Measurements from ENCODE around the gene LPP.

LPP gene

DNA sequence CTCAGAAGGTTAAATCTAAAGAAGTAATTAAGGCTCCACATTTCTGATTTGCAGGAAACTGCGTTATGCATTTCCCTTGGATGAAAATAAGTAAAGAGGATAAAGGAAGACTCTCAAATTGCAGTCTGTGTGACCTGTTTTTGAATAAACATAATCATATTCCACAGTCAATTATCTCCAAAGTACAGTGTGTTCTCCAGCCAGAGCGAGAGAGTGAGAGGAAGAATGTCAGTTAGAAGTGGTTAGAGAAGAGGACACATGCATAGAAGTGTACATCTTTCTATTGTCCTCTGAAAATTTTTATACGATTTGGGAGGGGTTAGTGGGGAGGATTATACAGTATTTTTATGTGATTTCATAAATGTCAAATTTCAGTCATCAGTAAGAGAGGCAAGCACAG is 487.1 kb downstream of the LPP start:
- TF ChIP-seq, protein P1, sequence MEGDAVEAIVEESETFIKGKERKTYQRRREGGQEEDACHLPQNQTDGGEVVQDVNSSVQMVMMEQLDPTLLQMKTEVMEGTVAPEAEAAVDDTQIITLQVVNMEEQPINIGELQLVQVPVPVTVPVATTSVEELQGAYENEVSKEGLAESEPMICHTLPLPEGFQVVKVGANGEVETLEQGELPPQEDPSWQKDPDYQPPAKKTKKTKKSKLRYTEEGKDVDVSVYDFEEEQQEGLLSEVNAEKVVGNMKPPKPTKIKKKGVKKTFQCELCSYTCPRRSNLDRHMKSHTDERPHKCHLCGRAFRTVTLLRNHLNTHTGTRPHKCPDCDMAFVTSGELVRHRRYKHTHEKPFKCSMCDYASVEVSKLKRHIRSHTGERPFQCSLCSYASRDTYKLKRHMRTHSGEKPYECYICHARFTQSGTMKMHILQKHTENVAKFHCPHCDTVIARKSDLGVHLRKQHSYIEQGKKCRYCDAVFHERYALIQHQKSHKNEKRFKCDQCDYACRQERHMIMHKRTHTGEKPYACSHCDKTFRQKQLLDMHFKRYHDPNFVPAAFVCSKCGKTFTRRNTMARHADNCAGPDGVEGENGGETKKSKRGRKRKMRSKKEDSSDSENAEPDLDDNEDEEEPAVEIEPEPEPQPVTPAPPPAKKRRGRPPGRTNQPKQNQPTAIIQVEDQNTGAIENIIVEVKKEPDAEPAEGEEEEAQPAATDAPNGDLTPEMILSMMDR (IDR thresholded peaks at IDR 0.05; ENCODE audit: insufficient read depth, low read length), result no peak
- TF ChIP-seq, protein P2, sequence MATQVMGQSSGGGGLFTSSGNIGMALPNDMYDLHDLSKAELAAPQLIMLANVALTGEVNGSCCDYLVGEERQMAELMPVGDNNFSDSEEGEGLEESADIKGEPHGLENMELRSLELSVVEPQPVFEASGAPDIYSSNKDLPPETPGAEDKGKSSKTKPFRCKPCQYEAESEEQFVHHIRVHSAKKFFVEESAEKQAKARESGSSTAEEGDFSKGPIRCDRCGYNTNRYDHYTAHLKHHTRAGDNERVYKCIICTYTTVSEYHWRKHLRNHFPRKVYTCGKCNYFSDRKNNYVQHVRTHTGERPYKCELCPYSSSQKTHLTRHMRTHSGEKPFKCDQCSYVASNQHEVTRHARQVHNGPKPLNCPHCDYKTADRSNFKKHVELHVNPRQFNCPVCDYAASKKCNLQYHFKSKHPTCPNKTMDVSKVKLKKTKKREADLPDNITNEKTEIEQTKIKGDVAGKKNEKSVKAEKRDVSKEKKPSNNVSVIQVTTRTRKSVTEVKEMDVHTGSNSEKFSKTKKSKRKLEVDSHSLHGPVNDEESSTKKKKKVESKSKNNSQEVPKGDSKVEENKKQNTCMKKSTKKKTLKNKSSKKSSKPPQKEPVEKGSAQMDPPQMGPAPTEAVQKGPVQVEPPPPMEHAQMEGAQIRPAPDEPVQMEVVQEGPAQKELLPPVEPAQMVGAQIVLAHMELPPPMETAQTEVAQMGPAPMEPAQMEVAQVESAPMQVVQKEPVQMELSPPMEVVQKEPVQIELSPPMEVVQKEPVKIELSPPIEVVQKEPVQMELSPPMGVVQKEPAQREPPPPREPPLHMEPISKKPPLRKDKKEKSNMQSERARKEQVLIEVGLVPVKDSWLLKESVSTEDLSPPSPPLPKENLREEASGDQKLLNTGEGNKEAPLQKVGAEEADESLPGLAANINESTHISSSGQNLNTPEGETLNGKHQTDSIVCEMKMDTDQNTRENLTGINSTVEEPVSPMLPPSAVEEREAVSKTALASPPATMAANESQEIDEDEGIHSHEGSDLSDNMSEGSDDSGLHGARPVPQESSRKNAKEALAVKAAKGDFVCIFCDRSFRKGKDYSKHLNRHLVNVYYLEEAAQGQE (IDR thresholded peaks at IDR 0.05; ENCODE audit: insufficient replicate concordance, low read depth), result no peak
- TF ChIP-seq SPI1 (IDR thresholded peaks at IDR 0.05; ENCODE audit: borderline replicate concordance, low read depth) (no peak), POLR2AphosphoS5 (IDR thresholded peaks at IDR 0.05; ENCODE audit: low read depth) (no peak), GABPA (IDR thresholded peaks at IDR 0.05; ENCODE audit: low read depth) (no peak)
- Histone ChIP-seq H3K4me3 (replicated peaks; ENCODE audit: insufficient read depth, low read length) (no peak overlapping the region), H3K27ac (replicated peaks) (no peak overlapping the region), H3K27me3 (ENCODE audit: insufficient read depth, poor library complexity, severe bottlenecking) (no peaks in the 10 kb centered on the region)
- no peak for DNase-seq (ENCODE audit: low read depth in 1 of 2, low spot score in 1 of 2)

DNA sequence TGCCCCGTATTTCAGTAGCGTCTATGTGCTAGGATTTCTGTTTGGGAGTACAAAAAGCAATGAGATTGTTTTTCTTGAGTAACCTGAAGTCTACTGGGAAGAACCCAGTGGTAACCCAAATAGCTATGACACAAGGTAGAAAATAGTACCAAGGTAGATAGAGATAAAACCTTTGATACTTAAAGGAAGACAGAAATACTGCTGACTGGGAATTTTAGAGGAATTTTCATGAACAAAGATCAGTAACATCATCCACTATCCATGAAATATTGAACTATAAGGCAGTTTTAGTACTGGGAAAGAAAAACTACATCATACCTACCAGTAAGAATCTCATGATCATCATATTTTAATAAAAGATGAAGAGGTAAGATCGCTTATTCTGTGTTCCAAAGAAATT is 489.8 kb downstream of the LPP start:
- Histone ChIP-seq H3K27me3 (ENCODE audit: insufficient read depth, poor library complexity, severe bottlenecking) (no peaks in the 10 kb centered on the region), H3K27ac (replicated peaks) (no peak overlapping the region), H3K4me3 (replicated peaks; ENCODE audit: insufficient read depth, low read length) (no peak overlapping the region)
- no peak for TF ChIP-seq SPI1 (IDR thresholded peaks at IDR 0.05; ENCODE audit: borderline replicate concordance, low read depth)
- TF ChIP-seq, protein P2 (IDR thresholded peaks at IDR 0.05; ENCODE audit: insufficient replicate concordance, low read depth), result no peak
- TF ChIP-seq, protein P1 (IDR thresholded peaks at IDR 0.05; ENCODE audit: insufficient read depth, low read length), result no peak
- no peak for TF ChIP-seq POLR2AphosphoS5 (IDR thresholded peaks at IDR 0.05; ENCODE audit: low read depth)
- TF ChIP-seq GABPA (IDR thresholded peaks at IDR 0.05; ENCODE audit: low read depth), result no peak
- DNase-seq (ENCODE audit: low read depth in 1 of 2, low spot score in 1 of 2), result no peak

DNA sequence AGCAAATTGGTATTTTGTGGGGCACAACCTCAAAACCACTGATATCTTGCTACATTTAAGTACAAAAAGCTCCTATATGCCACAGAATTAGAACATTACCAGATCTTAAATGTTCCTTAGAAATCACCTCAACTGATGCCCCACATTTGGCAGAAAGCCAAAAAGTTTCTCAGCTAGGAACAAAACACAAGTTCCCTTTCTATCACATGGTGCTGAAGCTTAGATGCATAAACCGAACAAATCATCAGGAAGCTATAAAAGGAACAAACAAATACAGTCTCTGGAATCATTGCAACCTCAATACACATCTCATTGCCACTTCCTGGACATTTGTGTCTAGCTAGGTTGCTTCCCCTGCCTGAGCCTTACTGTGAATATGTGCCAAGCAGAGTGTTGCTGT is 492.6 kb downstream of the LPP start:
- TF ChIP-seq, protein P2 (IDR thresholded peaks at IDR 0.05; ENCODE audit: insufficient replicate concordance, low read depth), result no peak
- TF ChIP-seq, protein P1 (IDR thresholded peaks at IDR 0.05; ENCODE audit: insufficient read depth, low read length), result no peak
- TF ChIP-seq GABPA (IDR thresholded peaks at IDR 0.05; ENCODE audit: low read depth), result no peak
- TF ChIP-seq SPI1 (IDR thresholded peaks at IDR 0.05; ENCODE audit: borderline replicate concordance, low read depth), result no peak; the same call in 1 of the 2 replicates
- no peak for TF ChIP-seq POLR2AphosphoS5 (IDR thresholded peaks at IDR 0.05; ENCODE audit: low read depth)
- Histone ChIP-seq H3K27me3 (ENCODE audit: insufficient read depth, poor library complexity, severe bottlenecking) (no peaks in the 10 kb centered on the region), H3K27ac (replicated peaks) (no peak overlapping the region), H3K4me3 (replicated peaks; ENCODE audit: insufficient read depth, low read length) (no peak overlapping the region)
- DNase-seq (ENCODE audit: low read depth in 1 of 2, low spot score in 1 of 2), result peak; percentile 55 to 57
